Fibroblast of mammary gland (primary cell): ENCODE measurements around the gene TIRAP.

Experiments
- DNase-seq: peaks from one replicate; pipeline ENCODE4 v3.0.0-alpha.2; 2010; ENCODE audit warnings: low read depth
- H3K4me3 ChIP-seq: 2 replicates; pipeline ENCODE4 v1.5.1; 2011; ENCODE audit warnings: low read depth, mild to moderate bottlenecking, low read length, moderate library complexity; ENCODE audit not compliant: control insufficient read depth
- CTCF ChIP-seq: conservative IDR thresholded peaks from 2 replicates; pipeline ENCODE4 v1.5.1; 2011; ENCODE audit warnings: low read depth, low read length, inconsistent platforms; ENCODE audit not compliant: control insufficient read depth, insufficient read depth

Gene TIRAP

DNA sequence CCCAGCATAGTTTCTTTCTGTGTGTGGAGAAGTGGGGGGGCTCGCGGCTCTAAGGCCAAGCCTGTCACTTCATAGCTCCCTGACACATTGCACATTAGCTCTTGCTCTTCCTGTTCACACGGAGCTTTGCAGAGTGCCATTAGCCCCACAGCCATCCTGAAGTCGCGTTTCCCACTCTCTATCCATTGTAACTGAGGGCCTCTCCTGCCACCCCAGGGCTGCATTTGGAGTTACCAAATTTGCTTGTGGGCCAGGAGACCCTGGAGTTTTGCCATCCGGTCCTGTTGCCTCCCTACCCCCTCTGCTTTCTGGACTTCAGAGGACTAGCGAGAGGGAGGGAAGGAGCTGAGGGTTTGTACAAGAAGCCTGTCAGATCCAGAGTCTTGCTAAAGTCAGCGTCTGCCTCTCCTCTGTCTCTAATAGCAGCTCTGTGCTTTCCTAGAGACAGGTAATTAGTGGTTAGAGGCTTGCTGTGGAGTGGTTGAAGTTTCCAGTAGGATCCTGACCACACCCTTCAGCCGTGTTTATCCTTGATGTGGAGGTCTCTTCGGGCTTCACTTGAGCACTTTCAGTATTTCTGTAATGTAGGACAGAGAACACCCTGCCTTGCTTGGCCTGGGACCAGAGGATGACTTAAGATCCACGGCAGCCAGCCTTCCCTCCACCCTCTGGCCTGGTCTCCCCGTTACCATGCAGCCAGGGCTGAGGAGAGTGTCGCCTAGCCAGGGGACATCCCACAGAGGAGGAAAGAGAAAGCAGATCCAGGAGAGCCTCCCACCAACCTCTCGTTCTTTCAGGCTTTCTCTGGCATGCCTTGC lies 35.1 kb downstream of the TIRAP start:
- peak overlapping the region; percentile 18 for H3K4me3 ChIP-seq
- no peak for TF ChIP-seq CTCF
- peak; percentile 93 for DNase-seq

- DNase-seq: peak; percentile 98
- no peak overlapping the region for H3K4me3 ChIP-seq
- no peak for TF ChIP-seq CTCF
These were observed 35.9 kb downstream of the TIRAP start for GRCh38 chr11:126318574-126319373.

DNA sequence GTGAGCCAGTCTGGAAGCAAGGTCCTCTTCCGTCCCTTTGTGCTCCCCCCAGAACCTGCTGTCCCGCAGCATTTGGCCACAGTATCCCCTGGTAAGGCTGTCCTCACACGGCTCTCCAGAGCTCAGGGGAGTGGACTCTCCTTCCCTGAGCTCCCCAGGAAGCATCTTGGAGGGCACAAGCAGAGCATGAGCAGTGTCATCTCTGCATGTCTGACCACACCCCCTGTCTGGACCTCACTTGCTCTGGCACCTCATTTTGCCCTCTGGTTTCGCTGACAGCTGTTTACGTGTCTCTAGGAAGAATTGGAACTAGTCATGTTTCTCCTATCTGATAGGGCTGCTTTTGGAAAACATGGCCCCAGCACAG lies 36.5 kb downstream of the TIRAP start:
- TF ChIP-seq CTCF: no peak
- H3K4me3 ChIP-seq: no peak overlapping the region
- no peak for DNase-seq

DNA sequence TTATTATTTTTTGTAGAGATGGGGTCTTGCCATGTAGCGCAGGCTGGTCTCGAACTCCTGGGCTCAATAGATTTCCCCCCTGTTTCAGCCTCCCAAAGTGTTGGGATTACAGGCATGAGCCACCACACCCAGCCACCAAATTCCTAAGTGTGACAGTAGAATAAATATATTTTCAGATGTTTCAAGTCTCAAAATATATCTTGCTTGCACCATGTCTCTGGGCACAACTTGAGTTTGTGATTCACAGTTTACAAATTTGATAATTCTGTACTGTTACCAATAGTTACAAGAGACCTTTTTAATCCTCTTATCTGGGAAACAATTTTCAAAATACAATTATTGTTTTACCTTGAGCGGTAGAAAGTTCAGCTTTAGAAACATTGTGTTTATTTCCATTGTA lies 40.1 kb downstream of the TIRAP start:
- no peak for DNase-seq
- no peak overlapping the region for H3K4me3 ChIP-seq
- no peak for TF ChIP-seq CTCF

DNA sequence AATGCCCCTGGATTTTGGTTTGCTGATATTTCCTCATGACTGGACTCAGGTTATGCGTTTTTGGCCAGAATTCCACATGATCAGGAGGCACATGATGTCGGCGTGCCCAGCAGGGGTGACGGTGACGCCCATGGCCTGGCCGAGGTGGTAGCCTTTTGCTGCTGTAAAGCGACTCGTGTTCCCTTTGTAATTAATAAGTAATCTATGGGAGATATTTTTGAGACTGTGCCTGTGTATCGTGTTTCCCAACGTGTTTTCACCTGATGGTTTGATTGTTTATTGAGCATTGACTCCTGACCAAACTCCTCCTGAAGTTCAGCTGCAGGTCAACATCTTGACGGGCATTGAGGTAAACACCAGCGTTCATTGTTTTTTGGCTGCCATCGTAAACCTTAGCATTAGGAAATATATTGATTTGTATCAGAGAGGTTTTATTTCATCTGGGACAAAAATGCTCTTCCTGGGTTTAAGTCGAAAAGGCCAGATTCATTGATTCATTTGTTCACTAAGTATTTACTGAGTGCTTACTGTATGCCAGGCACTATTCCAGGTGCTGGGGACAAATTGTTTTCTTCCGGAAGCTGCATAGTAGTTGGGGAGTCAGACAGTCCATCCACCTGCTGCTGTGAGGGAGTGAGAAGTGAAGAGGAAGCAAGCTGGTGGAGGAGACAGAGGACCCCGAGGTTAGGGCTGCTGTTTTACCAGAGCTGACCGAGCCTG lies 44.5 kb downstream of the TIRAP start:
- no peak for DNase-seq
- no peak for TF ChIP-seq CTCF
- H3K4me3 ChIP-seq: no peak overlapping the region

GRCh38 chr11:126328001-126328390 lies 45.1 kb downstream of the TIRAP start:
- no peak for TF ChIP-seq CTCF
- DNase-seq: no peak
- no peak overlapping the region for H3K4me3 ChIP-seq
